Umbilical cord (tissue), 2 donors: ENCODE measurements around the gene ME3. TPM values are rescaled to one million over a fixed set of nuclear protein-coding genes. Genes with fewer than 3 reads are reported as not detected.

ENCODE experiments used
- DNase-seq: peaks from one replicate; pipeline ENCODE4 v3.0.0-alpha.2; 2015; ENCODE audit warnings: low spot score
- total RNA-seq: library from RNA; depleted of rRNA; stranded (reverse); fragments of >200 nt; gene quantifications from one replicate; pipeline ENCODE4 v1.2.3, GENCODE V29; 2014; ENCODE audit warnings: low replicate concordance; ENCODE audit not compliant: insufficient read depth

ME3 gene
- total RNA-seq, 1 donor from 2014 or later = 37.6 TPM

DNA sequence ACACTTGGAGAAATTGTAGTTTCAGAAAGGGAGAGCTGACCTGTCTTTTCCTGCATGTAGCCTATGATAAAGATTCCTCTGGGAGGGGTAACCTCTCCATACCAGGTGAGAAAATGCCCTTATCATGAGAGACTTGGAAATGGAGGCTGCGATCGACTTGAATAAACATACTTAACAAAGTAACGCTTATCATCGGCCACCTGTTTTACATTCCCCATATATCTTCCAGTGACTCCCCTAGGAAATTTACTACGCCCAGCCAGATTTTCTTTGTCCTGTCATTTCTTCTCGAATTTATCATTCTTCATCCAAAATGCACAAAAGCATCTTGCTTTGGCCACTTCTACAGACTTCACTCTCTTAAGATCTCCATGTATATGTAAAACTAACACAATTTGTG, 154.2 kb downstream of the ME3 start:
- no peak for DNase-seq

DNA sequence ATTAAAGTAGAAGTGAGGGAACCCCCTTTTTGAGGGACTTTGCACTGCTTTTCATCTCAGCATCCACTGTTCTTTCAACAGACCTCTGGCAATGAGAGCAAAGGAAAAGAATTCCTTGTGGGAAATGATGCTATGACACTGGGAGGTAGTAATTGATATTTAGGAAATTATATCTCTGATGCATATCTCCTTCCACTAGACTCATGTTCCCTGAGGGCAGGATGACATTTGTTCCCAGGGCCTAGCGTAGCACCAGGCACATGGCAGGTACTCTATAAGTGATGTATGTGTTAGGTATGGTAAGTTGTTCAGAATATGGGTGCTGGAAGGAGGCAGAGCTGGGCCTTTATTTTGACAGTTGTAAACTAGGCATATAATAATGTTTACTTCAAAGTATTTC, 154.9 kb downstream of the ME3 start:
- DNase-seq = no peak

DNA sequence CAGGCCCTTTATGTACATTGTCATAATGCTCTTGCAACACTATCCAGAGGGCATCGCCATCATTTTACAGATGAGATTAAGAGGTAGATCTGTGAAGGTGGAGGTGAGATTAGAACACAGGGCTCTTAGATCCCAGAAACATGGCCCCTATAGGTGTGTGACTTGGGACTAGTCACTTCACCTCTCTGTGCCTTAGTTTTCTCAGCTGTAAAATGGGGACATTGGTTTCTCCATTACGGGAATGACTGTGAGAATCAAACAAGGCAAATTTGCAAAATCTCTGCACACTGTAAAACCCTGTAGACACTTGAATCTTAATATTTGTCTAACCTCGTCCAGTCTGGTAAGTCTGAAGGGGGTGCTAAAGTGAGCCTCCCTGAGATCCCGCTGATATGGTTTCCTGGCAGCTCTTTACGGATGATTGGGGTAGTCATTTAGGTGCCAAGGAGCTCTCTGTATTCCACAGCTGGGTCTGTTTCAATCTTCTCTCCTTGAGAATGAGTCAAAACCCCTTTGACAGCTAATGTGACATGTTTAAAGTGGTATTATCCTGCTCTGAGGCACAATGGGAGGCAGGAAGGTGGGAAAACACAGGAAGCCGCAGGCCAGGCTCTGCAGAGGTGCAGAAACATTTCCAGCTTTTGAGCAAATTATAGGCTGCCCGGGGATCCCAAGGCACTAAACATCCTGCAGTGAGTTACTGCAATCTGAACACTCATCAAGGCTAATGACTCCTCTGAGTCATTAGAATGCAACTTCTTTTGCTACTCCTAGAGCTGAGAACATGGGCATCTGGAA, 156.9 kb downstream of the ME3 start:
- DNase-seq = peak; percentile 51

GRCh38 chr11:86514453-86514852, 158.0 kb downstream of the ME3 start:
- DNase-seq = no peak

GRCh38 chr11:86513746-86514373, 158.6 kb downstream of the ME3 start:
- no peak for DNase-seq

- DNase-seq = no peak
These were observed 159.3 kb downstream of the ME3 start for GRCh38 chr11:86513138-86513537.

GRCh38 chr11:86511086-86511551, 161.3 kb downstream of the ME3 start:
- DNase-seq = no peak

GRCh38 chr11:86510674-86511073, 161.7 kb downstream of the ME3 start:
- no peak for DNase-seq

GRCh38 chr11:86510097-86510496, 162.3 kb downstream of the ME3 start:
- no peak for DNase-seq

DNA sequence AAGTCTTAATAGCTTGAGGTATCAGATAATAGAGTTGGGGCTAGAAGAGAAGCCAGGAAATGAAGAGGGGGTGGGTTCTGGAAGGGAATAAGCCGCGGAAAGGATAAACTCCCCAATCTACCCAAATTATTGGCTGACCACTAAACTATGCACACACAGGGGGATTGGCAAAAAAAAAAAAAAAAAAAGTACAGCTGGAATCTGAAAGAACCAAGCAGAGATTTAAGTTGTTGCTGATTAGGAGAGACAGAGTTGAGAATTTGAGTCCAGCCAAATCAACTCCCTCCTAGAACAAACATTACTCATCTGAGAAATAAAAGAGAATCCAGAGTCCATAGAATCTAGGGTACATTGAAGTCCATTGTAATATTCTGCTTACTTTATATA, 162.8 kb downstream of the ME3 start:
- DNase-seq = no peak

GRCh38 chr11:86508604-86509587, 163.5 kb downstream of the ME3 start:
- DNase-seq = no peak

GRCh38 chr11:86507249-86507845, 165.1 kb downstream of the ME3 start:
- no peak for DNase-seq

- no peak for DNase-seq
These were observed 166.2 kb downstream of the ME3 start for GRCh38 chr11:86506235-86506634.

DNA sequence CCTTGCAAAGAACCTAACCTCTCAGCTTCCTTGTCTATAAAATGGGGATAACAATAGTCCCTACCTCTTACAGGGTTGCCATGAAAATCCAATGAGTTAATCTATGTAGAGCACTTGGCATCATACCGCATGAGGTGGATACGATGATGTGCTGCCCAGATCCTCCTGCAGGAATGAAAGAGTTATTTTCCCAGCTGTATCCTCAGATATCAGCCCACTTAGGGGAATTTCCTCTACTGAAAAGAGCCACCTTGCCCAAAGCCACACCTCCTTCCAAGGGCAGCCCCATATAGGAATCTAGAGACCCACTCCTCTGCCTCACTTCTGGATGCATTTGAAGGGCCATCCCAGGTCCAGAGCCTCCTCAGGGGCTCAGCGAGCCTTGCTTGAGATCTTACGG, 169.3 kb downstream of the ME3 start:
- DNase-seq = no peak

DNA sequence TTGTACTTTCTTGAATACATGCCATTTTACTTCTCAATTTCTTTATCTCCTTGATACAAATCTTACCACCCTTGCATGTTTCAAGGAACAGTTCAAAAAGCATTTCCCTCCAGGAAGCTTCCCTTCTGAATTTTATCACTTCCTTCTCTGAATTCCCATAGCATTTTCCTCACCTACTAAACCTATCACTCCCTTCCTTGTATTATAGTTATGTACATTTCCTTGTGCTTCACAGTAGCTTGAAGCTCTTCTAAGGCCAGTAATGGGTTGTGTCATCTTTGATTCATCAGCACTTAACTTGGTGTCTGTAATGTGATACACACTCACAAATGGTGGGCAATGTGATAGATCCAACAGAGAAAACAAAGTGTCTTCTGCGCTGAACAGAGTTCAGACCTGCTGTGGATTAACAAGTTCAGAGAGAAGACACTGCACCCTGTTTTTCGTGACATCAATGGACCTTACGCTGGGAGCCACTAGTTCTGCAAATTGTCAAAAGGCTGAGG, 170.2 kb downstream of the ME3 start:
- no peak for DNase-seq

GRCh38 chr11:86500500-86501140, 171.8 kb downstream of the ME3 start:
- no peak for DNase-seq

DNA sequence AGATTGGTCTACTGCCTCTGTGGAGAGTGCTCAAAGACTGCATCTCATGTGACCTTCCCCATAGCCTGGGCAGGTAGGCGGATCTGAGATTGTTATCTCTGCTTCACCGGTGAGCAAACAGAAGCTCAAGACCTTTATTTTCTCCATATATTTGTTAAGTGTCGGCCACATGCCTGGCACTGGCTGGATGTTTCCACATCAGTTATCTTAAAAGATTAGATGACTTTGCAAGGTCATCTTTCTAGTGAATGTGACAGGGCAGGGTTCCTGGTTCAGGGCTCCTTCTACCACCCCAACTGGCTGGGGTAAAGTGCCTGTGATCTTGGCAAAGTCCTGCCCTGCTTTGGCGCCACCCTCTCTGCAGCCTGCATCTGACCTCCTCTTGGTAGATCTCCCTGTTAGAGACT, 172.7 kb downstream of the ME3 start:
- no peak for DNase-seq

DNA sequence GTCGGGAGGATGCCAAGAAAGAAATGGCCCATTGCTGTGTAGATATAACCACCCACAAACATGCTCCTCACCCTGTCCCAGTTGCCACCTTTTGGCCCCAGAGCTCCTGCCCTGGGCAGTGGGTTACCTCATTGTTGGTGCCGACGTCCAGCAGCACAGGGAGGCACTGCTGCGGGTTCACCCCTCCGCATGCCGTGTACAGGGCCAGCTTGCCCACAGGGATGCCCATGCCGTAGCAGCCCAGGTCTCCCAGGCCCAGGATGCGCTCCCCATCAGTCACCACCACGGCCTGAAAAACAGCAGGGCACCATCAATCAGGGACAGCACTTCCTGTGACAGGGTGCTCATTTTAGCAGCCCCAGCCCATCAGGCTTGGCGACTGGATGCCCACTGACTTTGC, 174.6 kb downstream of the ME3 start:
- no peak for DNase-seq

- peak; percentile 41 for DNase-seq
These were observed 175.1 kb downstream of the ME3 start for GRCh38 chr11:86497310-86497709.

DNA sequence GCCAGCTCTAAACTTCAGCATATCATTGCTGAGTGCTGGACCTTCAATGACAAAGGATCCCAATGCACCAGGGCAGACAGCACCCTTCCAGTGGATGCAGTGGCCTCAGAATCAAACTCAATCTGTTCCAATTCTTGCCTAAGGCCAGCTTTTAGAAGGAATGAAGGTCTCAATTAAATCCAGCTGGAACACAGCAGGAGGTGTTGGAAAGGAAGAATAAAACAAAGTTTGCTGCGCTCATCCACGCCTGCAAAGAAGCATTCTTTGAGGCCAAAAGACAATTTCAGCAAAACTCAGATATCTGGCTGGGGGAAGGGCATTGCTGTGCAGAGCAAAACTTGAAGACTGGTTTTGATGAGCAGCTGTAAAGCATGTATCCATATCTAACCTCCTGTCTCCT, 177.1 kb downstream of the ME3 start:
- no peak for DNase-seq
